HG03064 (cell line): ENCODE data around the gene SEC23IP.
"Not testable (repeated sequence)": the region's sequence is repeated elsewhere in the genome, so short reads cannot be mapped to it uniquely, and the experiment has no call there.

Experiments
- ATAC-seq: cut with Tn5 transposase; IDR thresholded peaks from one replicate; pipeline ENCODE4 v1.9.1; 2021; ENCODE audit warnings: low read depth; ENCODE audit not compliant: unreplicated experiment

Gene SEC23IP

GRCh38 chr10:119892188-119893065 is at the start of gene SEC23IP:
Gene SEC23IP (plus strand): TSS chr10:119892730. CDS start chr10:119892783, 53 bp downstream.
- ATAC-seq, result peak; percentile 97

GRCh38 chr10:119845656-119846055 is 46.9 kb upstream of the SEC23IP start:
- no peak for ATAC-seq

- ATAC-seq, result no peak
These were observed 43.3 kb upstream of the SEC23IP start for GRCh38 chr10:119849031-119849789.

- ATAC-seq, result no peak
These were observed 42.6 kb upstream of the SEC23IP start for GRCh38 chr10:119849944-119850343.

- ATAC-seq, result no peak
These were observed 40.3 kb upstream of the SEC23IP start for GRCh38 chr10:119852277-119852676.

- no peak for ATAC-seq
These were observed 39.7 kb upstream of the SEC23IP start for GRCh38 chr10:119852822-119853221.

- no peak for ATAC-seq
These were observed 39.0 kb upstream of the SEC23IP start for GRCh38 chr10:119853574-119853973.

GRCh38 chr10:119858063-119858462 is 34.5 kb upstream of the SEC23IP start:
- ATAC-seq, result no peak

GRCh38 chr10:119859420-119860258 is 32.9 kb upstream of the SEC23IP start:
- ATAC-seq, result no peak

- ATAC-seq, result no peak
These were observed 31.5 kb upstream of the SEC23IP start for GRCh38 chr10:119860866-119861607.

GRCh38 chr10:119862524-119862923 is 30.0 kb upstream of the SEC23IP start:
- no peak for ATAC-seq

- ATAC-seq, result no peak
These were observed 28.5 kb upstream of the SEC23IP start for GRCh38 chr10:119863951-119864565.

GRCh38 chr10:119865699-119866240 is 26.8 kb upstream of the SEC23IP start:
- ATAC-seq, result no peak

GRCh38 chr10:119867317-119867716 is 25.2 kb upstream of the SEC23IP start:
- no peak for ATAC-seq

GRCh38 chr10:119869398-119869797 is 23.1 kb upstream of the SEC23IP start:
- ATAC-seq, result not testable (repeated sequence)

- ATAC-seq, result peak; percentile 40
These were observed 20.5 kb upstream of the SEC23IP start for GRCh38 chr10:119871881-119872609.

- ATAC-seq, result no peak
These were observed 20.0 kb upstream of the SEC23IP start, which contains the start of gene MCMBP for GRCh38 chr10:119872610-119872859. Gene MCMBP (minus strand): TSS chr10:119872843. CDS start chr10:119872584, 259 bp downstream.

GRCh38 chr10:119872860-119873681 is 19.5 kb upstream of the SEC23IP start:
- peak; percentile 90 for ATAC-seq
